ENCODE data around the gene MLANA.

Gene MLANA

DNA sequence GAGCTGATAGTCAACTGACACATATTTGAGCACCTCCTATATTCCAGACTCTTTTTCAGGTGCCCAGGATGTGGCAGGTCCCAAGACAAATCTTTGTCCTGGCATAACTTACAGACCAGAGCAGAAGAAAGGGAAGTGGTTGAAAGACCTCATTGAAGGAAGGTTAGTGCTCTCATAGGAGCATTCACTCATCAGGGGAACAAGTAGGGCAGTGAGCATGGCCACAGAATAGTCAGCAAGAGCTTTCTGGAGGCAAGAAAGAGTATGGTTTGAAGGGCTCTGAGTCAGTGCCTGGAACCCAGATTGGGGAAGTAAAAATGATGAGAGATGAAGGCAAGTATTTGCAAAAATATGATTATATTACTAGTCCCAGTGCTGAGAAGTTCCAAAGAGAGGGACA, 32.8 kb upstream of the MLANA start:
- no peak overlapping the region for H3K4me3 ChIP-seq (ENCODE audit: low read depth, low read length)
- TF ChIP-seq, protein P1, sequence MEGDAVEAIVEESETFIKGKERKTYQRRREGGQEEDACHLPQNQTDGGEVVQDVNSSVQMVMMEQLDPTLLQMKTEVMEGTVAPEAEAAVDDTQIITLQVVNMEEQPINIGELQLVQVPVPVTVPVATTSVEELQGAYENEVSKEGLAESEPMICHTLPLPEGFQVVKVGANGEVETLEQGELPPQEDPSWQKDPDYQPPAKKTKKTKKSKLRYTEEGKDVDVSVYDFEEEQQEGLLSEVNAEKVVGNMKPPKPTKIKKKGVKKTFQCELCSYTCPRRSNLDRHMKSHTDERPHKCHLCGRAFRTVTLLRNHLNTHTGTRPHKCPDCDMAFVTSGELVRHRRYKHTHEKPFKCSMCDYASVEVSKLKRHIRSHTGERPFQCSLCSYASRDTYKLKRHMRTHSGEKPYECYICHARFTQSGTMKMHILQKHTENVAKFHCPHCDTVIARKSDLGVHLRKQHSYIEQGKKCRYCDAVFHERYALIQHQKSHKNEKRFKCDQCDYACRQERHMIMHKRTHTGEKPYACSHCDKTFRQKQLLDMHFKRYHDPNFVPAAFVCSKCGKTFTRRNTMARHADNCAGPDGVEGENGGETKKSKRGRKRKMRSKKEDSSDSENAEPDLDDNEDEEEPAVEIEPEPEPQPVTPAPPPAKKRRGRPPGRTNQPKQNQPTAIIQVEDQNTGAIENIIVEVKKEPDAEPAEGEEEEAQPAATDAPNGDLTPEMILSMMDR (IDR thresholded peaks at IDR 0.05; ENCODE audit: borderline replicate concordance, insufficient read depth, low read depth, low read length): no peak

DNA sequence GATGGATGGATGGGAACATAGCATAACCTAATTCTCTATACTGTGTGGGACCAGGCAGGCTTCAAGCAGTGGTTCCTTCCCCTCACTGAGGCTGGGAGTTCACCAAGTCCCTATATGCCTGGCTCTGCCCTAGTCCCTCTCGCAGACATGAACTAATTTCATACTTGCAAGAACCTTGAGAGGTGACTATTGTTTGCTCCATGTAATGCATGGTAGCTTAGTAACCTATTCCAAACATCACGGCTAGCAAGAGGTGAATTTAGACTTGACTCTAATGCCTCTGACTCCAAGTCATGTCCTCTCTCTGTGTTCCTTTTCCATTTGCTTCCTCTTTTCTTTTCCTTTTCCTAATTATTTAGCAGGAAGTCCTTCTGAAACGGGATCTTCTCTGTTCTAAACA, 31.9 kb upstream of the MLANA start:
- TF ChIP-seq, protein P1 (IDR thresholded peaks at IDR 0.05; ENCODE audit: borderline replicate concordance, insufficient read depth, low read depth, low read length): no peak
- no peak overlapping the region for H3K4me3 ChIP-seq (ENCODE audit: low read depth, low read length)

DNA sequence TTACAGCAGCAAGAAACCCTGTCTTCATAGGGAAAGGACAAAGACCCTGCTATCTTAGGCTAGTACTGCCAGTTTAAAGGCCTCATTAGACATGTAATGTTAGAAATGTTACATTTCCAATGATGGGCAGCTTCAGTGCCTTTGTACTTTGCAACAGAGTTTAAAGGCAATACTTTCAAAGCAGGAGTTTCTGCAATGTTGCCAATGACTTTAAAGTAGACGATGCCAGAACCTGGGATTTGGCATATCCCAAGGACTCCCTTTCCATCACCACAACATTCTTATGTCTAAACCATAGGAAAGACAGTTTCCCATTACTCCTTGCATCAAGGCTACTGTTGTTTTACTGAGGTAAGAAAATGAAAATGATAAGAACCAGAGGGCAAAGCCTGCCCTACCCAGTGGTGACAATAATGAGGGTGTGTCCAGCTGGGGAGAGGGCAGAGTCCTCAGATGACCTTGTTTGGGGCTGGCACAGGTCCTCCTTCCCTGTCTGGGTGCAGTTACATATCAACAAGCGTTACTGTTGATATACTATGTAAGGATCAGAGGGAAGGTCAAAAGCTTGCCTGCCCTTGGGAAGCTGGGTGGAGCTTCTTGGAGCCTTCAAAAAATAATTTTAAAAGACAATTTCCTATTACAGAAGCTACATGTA, 27.5 kb upstream of the MLANA start:
- no peak overlapping the region for H3K4me3 ChIP-seq (ENCODE audit: low read depth, low read length)
- TF ChIP-seq, protein P1 (IDR thresholded peaks at IDR 0.05; ENCODE audit: borderline replicate concordance, insufficient read depth, low read depth, low read length): no peak

DNA sequence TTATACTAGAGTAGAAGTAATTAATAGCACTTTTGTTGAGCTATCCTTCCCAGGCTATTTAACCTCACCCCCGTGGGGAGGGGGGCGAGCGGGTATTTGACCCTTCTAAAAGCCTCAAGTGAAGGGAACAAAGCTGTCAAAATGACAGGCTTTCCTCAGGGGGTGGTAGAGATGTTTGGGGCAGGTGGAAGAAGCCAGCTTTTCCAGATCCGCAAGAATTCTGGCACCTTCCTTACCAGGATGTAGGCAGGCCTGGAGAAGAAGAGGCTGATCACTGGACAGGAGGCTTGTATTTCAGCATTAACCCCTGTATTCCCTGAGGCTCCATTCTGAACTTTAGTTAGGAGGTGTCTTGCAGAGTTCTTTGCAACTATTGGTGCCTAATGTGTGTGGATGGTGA, 26.2 kb upstream of the MLANA start:
- TF ChIP-seq, protein P1 (IDR thresholded peaks at IDR 0.05; ENCODE audit: borderline replicate concordance, insufficient read depth, low read depth, low read length): no peak
- H3K4me3 ChIP-seq (ENCODE audit: low read depth, low read length): no peak overlapping the region

DNA sequence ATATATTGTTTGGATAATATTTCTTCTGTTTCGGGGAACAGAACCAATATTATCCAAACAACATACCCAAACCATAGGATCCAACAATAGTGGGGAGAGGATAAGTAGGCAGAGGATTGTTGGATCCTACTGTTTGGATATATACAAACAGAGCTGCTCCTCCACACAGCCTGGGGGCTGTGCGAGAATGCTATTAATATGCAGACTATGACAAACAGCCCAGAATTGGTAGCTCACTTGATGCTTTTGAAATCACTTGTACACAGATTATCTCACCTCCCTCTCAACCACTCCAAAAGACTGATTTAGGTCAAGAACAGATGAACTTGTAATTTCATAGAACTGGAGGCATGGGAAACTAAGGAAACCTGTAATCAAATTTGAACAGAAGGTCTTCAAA, 24.4 kb upstream of the MLANA start:
- no peak overlapping the region for H3K4me3 ChIP-seq (ENCODE audit: low read depth, low read length)
- TF ChIP-seq, protein P1 (IDR thresholded peaks at IDR 0.05; ENCODE audit: borderline replicate concordance, insufficient read depth, low read depth, low read length): no peak

DNA sequence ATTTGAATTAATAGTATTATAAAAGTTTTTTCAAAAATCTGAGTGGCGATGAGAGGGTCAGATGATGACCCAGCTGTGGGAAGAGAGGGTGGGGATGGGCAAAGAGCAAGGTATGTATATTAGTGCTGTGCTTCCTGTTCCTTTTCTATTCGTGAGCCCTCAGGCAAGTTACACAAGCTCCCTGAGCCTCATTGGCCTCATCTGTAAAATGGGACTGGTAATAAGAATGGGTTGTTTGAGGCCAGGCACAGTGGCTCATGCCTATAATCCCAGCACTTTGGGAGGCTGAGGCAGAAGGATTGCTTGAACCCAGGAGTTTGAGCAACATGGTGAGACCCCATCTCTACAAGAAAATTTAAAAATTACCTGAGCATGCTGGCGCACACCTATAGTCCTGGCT, 24.0 kb upstream of the MLANA start:
- H3K4me3 ChIP-seq (ENCODE audit: low read depth, low read length): no peak overlapping the region
- TF ChIP-seq, protein P1 (IDR thresholded peaks at IDR 0.05; ENCODE audit: borderline replicate concordance, insufficient read depth, low read depth, low read length): no peak

DNA sequence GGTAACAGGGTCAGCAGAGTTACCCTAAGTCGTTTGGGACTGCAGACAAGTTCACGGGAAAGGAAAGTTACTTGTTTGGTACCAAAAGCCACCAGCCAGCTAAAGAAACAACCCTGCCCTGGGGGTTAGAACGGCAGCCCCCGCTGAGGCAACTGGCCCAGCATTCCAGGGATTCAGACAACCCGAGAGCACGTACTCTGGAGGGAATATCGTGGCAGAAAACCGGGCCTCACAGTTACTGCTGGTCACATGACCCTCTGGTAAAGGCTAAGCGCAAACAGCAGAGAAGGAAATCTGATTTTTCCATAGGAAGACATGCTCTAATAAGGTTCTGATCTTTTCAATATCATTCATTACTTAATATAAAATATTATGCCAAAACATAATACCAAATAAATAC, 22.5 kb upstream of the MLANA start:
- TF ChIP-seq, protein P1 (IDR thresholded peaks at IDR 0.05; ENCODE audit: borderline replicate concordance, insufficient read depth, low read depth, low read length): no peak

More for the DNA sequence above, 22.5 kb upstream of the MLANA start:
- H3K4me3 ChIP-seq (ENCODE audit: low read depth, low read length): no peak overlapping the region

Measured in GM12875 (cell line).